HG02610 (cell line): ENCODE data around the gene MYBPC3.
"Not testable (repeated sequence)": the region's sequence is repeated elsewhere in the genome, so short reads cannot be mapped to it uniquely, and the experiment has no call there.

Experiments used
- ATAC-seq: cut with Tn5 transposase; IDR thresholded peaks from one replicate; pipeline ENCODE4 v1.9.1; 2021; ENCODE audit warnings: mild to moderate bottlenecking, moderate library complexity; ENCODE audit not compliant: unreplicated experiment

Gene MYBPC3

GRCh38 chr11:47327025-47327424 lies 25.5 kb downstream of the MYBPC3 start:
- no peak for ATAC-seq

- no peak for ATAC-seq
Observed at GRCh38 chr11:47326198-47326597, 26.3 kb downstream of the MYBPC3 start.

GRCh38 chr11:47325271-47326041 lies 27.0 kb downstream of the MYBPC3 start:
- ATAC-seq = no peak

GRCh38 chr11:47324520-47324919 lies 28.0 kb downstream of the MYBPC3 start:
- ATAC-seq = no peak

- ATAC-seq = no peak
Observed at GRCh38 chr11:47318166-47318565, 34.3 kb downstream of the MYBPC3 start.

GRCh38 chr11:47317064-47317828 lies 35.3 kb downstream of the MYBPC3 start:
- no peak for ATAC-seq

- not testable (repeated sequence) for ATAC-seq
Observed at GRCh38 chr11:47316501-47316900, 36.0 kb downstream of the MYBPC3 start.

- ATAC-seq = no peak
Observed at GRCh38 chr11:47314992-47315391, 37.5 kb downstream of the MYBPC3 start.

GRCh38 chr11:47308050-47308823 lies 44.3 kb downstream of the MYBPC3 start:
- no peak for ATAC-seq

- no peak for ATAC-seq
Observed at GRCh38 chr11:47306484-47306844, 46.0 kb downstream of the MYBPC3 start.

- no peak for ATAC-seq
Observed at GRCh38 chr11:47305734-47306483, 46.6 kb downstream of the MYBPC3 start.

- no peak for ATAC-seq
Observed at GRCh38 chr11:47302853-47303252, 49.6 kb downstream of the MYBPC3 start.

- no peak for ATAC-seq
Observed at GRCh38 chr11:47299078-47299477, 53.4 kb downstream of the MYBPC3 start.

- ATAC-seq = no peak
Observed at GRCh38 chr11:47296045-47296444, 56.5 kb downstream of the MYBPC3 start.

- ATAC-seq = no peak
Observed at GRCh38 chr11:47295385-47295784, 57.1 kb downstream of the MYBPC3 start.

- no peak for ATAC-seq
Observed at GRCh38 chr11:47289856-47290255, 62.6 kb downstream of the MYBPC3 start.

GRCh38 chr11:47288066-47288465 lies 64.4 kb downstream of the MYBPC3 start:
- ATAC-seq = no peak

- no peak for ATAC-seq
Observed at GRCh38 chr11:47285969-47286770, 66.3 kb downstream of the MYBPC3 start.

- no peak for ATAC-seq
Observed at GRCh38 chr11:47284151-47284550, 68.4 kb downstream of the MYBPC3 start.

- ATAC-seq = no peak
Observed at GRCh38 chr11:47282462-47282861, 70.0 kb downstream of the MYBPC3 start.
